GM21737 (cell line): ENCODE measurements around the gene KLF17.
"Not testable (repeated sequence)": the region's sequence is repeated elsewhere in the genome, so short reads cannot be mapped to it uniquely, and the experiment has no call there.

Experiments
- ATAC-seq: cut with Tn5 transposase; IDR thresholded peaks from one replicate; pipeline ENCODE4 v1.9.1; 2021; ENCODE audit warnings: mild to moderate bottlenecking, moderate library complexity; ENCODE audit not compliant: unreplicated experiment

Gene KLF17

DNA sequence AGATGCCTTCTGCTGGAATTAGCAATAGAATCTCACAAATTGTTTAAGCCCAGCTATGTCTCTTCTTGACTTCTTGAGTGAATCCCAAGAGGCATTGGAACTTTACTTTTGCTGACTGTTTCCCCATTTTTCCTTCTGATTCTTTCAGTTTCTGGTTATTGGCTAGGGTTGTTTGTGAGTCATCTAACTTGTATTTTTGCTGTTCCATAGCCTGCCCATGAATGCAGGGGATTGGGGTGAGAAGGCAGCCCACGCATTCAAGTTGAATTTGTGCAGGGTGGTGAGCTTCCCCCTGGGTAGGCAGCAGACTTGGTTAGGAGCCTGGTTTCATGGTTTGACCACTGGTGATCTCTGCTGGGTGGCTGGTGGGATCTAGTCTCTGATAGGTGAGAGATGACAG is 10.4 kb upstream of the KLF17 start:
- no peak for ATAC-seq

DNA sequence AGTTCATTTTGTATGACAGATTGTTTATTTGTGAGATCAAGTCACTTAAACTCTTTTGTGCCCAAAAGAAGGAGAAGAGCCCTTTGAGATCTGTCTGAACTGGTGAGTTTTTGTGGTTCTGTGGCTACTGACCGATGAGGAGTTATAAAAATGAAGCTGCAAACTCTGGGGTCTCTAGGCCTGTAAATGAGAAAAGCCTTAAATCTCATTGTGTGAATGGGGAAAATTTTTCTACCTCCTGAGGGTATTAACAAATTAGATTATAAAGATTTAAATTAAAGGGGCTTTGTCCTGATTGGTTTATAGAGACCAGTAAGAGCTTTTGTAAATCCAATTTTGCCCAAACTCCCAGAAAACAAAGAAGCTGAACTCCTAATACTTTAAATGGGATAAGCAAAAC is 9.7 kb upstream of the KLF17 start:
- ATAC-seq = no peak

DNA sequence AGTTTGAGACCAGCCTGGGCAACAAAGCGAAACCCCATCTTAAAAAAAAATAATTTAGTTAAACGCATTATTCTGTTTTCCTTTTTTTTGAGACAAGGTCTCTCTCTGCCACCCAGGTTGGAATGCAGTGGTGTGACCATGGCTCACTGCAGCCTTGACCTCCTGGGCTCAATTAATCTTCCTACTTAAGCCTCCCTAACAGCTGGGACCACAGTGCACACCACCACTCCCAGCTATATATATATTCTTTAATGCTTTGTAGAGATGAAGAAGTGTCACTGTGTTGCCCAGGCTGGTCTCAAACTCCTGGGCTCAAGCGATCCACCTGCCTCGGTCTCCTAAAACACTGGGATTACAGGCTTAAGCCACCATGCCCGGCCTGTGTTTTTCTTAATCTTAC is 7.7 kb upstream of the KLF17 start:
- no peak for ATAC-seq

DNA sequence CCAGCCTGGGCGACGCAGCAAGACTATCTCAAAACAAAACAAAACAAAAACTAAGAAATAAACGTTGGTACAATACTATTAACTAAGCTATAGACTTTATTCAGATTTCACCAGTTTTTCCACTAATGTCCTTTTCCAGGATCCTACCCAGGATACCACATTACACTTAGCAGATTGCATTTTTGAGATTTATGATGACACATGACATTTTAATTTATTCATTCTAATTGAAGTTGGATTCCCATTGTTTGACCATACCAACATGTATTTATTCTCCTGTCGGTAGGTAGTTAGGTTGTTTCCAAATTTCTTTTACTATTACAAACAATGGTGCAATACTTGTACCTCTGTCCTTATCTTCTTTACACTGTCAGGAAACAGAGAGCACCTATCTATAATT is 6.8 kb upstream of the KLF17 start:
- ATAC-seq = no peak

DNA sequence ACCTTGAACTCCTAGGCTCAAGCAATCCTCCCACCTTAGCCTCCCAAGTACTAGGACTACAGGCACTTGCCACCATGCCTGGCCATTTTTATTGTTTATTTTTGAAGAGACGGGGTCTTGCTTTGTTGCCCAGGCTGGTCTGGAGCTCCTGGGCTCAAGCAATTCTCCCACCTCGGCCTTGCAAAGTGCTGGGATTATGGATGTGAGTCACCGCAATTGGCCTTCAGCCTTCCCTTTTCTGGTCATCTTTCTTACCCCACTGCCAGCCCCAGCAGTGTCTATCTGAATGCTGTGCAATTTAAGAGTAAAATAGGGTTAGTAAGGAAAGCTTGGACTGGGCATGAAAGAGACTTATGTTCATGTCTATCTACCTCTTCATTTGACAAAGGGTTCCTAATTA is 6.1 kb upstream of the KLF17 start:
- no peak for ATAC-seq

DNA sequence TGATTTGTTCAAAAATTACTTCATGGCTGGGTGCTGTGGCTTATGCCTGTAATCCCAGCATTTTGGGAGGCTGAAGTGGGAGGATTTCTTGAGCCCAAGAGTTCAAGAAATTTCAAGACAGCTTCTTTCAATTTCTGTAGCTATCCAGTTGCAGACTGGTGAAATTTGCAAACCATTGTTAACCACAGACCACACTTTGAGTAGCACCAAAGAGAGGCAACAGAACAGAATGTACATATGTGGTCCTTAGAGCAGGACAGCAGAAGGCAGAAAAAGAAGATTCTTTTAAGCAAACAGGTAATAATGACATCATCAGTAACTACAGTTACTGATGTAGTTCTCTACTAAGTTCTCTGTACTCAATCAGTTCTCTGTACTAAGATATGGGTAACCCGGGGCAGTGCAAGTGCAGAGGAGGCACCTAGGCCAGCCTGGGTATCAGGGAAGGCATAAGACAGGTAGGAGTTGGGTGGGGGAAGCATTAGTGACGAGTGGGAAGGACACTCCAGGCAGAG is 5.5 kb upstream of the KLF17 start:
- ATAC-seq = no peak

DNA sequence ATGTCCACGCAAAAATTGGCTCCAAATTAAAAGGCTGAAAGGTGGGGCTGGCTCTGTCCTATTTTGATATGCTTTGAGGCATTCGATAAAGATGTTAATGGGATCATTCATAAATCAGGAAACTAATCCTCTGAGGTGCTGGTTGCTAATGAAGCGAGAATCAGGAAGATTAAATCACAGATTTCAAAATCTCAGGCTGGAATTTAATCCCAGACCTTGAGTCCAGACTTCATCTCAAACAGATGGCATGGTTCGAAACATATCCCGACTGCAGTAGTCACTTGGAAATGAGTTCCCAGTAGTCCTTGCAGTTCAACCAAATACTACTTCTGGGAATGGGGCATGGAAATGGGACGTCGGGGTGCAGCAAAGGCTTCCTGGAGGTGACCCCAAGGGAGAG is 4.5 kb upstream of the KLF17 start:
- ATAC-seq = no peak

DNA sequence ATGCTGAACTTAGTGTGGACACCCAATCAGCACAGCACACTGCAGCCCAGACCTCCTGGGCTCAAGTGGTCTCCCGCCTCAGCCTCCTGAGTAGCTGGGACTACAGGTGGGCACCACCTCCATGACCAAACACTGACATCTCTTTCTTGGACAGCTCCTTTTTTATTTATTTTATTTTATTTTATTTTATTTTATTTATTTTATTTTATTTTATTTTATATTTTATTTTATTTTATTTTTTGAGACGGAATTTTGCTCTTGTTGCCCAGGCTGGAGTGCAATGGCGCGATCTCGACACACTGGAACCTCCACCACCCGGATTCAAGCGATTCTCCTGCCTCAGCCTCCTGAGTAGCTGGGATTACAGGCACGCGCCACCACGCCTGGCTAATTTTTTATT is 1.3 kb upstream of the KLF17 start:
- ATAC-seq = not testable (repeated sequence)

DNA sequence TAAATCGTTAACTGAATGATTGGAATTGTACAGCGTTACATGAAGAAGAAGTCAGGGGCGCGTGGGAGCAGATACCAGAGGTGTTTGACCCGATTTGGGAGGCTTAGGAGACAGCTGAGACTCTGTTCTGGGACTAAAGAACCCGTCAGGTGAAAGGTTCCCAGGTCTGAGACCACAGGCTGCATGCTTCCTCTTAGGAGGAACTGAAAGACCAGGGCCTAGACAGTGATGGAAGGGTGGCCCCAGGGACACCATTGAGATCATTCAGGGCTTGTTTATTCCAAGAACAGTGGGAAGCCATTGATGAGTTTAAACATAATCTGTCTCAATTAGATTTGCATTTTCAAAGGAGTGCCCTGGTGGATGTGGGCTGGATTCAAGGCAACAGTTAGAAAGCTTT is 904 bp downstream of the KLF17 start:
- ATAC-seq = no peak

DNA sequence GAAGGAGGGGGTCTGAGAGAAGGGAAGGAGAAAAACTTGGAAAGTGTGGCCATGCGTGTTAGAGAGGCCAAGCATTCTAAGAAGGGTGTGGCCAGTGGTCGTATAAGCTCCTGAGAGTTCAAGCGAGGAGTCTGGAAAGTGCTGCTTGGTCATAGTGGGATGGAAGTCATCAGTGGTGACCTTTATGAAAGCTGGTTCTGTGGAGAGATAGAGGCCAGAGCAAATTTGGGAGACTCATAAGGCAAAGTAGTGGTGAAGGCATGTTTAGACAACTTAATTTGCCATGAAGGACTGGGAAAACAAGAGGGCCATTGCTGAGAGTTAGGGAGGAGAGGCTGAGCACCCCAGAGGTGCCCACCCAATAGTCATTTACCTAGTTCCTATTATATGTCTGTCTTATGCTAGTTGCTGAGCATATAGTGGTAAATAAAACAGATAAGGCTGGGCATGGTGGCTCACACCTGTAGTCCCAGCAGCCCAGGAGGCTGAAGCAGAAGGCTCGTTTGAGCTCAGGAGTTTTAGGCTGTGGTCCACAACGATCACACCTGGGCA is 1.9 kb downstream of the KLF17 start:
- ATAC-seq = no peak

DNA sequence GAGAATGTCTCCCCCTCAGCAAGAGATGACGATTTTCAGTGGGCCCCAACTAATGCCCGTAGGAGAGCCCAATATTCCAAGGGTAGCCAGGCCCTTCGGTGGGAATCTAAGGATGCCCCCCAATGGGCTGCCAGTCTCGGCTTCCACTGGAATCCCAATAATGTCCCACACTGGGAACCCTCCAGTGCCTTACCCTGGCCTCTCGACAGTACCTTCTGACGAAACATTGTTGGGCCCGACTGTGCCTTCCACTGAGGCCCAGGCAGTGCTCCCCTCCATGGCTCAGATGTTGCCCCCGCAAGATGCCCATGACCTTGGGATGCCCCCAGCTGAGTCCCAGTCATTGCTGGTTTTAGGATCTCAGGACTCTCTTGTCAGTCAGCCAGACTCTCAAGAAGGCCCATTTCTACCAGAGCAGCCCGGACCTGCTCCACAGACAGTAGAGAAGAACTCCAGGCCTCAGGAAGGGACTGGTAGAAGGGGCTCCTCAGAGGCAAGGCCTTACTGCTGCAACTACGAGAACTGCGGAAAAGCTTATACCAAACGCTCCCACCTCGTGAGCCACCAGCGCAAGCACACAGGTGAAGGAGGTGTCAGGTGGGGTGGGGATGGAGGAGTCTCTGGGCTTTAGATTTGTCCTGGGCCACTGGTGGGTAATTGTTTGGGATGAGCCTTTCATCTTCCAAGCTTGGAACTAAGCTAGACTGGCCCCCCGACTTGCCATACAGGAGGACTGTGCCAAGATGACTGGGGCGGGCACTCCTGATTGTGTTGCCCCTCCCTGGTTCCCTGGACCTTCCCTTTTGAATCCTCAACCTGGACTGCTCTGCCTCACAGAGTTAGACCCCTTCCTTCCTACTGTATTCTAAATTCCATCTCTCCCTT is 11.2 kb downstream of the KLF17 start:
- ATAC-seq = no peak

DNA sequence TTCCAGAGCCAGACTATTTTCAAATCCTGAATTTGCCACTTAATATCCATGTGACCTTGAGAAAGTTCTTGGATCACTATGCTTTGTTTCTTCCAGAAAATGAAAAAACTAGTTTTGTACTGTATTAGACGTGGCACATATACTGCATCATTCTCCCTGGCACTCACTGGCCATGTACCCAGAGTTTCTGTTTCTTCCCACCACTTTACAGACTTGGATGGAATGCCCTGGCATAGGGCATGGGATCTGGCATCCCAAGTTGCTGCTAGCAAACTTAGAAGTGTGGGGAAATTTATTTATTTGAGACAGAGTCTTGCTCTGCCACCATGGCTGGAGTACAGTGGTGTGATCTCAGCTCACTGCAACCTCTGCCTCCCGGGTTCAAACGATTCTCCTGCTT is 12.8 kb downstream of the KLF17 start:
- no peak for ATAC-seq

DNA sequence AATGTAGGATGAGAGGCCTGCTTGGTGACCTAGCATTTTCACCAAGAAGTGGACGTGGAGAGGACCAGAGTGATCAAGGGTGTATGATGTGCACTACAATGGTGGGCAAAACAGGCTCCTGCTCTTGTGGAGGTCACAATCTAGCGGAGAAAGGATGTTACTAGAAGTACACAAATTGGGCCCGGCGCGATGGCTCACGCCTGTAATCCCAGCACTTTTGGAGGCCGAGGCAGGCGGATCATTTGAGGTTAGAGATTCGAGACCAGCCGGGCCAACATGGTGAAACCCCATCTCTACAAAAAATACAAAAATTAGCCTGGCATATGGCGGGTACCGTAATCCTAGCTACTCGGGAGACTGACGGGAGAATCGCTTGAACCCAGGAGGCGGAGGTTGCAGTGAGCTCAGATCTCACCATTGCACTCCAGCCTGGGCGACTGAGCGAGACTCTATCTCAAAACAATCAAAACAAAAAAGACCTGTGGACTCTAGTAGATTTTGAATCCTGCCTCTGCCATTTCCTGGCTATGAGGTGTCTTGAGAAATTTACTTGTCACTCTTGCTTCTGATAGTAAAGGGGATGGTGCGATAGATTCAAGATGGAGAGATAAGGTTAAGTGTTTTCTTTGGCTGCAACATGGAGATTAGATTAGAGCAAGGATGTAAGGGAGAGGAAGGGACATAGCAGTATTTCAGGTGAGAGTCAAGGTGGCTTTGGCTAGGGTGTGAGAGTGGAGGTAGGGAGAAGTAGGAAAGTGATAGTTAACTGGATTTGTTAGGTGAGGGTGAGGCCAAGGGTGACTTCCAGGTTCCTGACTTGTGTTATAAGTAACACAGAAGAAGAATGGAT is 15.7 kb downstream of the KLF17 start:
- ATAC-seq = no peak

DNA sequence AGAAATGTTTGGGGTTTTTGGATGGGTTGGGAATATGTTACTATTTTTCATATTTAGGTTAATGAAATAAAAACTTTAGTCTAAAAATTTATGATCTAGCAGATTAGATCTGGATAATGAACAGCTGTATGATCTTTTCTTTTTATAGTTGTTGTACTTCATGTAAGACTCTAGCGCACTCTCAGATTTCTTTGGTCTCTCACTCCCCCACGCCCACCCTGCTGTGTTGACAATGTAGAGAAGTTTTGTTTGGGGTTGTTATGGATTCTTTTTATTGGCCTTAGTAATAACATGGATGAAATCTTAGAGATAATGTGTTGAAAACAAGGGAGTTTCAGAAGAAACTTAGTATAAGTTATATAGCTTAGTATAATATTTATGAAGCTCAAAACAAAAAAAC is 17.3 kb downstream of the KLF17 start:
- no peak for ATAC-seq

DNA sequence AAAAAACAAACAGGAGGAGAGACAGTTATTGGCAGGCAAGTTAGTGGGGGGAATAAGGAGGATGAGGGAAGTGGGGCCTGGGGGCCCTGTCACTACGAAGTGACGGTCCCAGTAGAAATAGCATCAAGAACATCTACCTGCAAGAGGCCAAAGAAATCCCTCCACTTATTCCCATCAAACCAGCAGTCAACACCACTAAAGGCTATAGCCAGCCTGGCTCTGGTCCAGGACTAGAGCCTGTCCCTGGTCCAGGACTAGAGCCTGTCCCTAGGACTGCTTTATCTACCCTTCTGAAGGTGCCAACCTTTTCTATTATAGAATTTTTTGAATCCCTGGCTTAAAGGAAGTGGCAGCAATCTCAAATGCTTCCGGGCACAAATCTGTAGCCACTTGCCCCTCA is 19.6 kb downstream of the KLF17 start:
- ATAC-seq = no peak

DNA sequence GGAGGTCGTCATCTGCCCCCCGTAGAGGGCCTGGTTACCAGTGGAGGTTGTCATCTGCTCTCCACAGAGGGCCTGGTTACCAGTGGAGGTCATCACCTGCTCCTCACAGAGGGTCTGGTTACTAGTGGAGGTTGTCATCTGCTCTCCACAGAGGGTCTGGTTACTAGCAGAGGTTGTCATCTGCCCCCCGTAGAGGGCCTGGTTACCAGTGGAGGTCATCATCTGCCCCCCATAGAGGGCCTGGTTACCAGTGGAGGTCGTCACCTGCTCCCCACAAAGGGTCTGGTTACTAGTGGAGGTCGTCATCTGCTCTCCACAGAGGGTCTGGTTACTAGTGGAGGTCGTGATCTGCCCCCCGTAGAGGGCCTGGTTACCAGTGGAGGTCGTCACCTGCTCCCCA is 20.9 kb downstream of the KLF17 start:
- not testable (repeated sequence) for ATAC-seq

DNA sequence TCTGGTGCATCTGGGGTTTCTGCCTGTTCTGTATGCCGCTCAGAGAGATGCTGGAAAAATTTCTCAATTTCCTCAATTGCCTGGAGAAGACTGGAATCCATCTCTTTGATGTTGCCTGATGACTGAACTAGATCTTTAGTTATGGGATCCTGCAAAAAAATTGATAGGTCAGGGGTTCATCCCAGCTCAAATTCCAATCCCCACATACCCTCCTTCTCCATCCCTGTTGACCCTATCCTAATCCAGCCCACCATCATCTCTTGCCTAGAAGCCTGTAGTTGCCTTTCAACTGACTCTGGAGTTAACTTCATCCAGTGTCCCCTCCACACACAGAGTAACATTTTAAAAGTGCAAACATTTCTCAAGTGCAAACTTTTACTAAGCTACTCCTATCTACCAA is 22.9 kb downstream of the KLF17 start, which contains the start of gene KLF18:
KLF18 (minus strand) TSS at position 101 of the 400 bp plus-strand sequence; CDS start at position 101, 0 bp downstream.
- no peak for ATAC-seq

DNA sequence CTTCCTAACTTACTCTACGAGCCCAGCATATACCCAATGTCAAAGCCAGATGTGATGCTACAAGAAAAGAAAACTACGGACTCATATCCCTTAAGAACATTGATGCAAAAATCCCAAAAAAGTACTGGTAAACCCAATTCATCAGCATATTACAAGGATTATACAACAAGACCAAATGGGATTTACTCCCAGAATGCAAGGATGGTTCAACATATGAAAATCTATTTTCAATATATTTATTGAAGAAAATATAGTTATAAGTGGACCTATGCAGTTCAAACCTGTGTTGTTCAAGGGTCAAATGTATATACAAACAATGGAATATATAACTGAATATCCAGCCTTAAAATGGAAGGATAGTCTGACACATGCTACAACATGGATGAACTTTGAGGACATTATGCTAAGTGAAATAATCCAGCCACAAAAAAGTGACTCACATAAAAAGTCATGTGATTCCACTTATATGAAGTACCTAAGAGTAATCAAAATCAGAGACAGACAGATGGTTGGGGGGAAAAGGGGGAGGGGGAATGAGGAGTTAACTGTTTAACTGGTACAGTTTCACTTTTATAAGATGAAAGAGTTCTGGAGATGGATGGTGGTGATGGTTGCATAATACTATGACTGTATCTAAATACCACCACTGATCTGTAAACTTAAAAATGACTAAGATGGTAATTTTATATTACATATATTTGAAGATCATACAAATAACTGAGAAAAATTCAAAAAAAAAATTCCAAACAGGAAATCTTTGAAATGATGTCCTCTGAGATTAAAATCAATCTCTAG is 26.5 kb downstream of the KLF17 start:
- no peak for ATAC-seq

DNA sequence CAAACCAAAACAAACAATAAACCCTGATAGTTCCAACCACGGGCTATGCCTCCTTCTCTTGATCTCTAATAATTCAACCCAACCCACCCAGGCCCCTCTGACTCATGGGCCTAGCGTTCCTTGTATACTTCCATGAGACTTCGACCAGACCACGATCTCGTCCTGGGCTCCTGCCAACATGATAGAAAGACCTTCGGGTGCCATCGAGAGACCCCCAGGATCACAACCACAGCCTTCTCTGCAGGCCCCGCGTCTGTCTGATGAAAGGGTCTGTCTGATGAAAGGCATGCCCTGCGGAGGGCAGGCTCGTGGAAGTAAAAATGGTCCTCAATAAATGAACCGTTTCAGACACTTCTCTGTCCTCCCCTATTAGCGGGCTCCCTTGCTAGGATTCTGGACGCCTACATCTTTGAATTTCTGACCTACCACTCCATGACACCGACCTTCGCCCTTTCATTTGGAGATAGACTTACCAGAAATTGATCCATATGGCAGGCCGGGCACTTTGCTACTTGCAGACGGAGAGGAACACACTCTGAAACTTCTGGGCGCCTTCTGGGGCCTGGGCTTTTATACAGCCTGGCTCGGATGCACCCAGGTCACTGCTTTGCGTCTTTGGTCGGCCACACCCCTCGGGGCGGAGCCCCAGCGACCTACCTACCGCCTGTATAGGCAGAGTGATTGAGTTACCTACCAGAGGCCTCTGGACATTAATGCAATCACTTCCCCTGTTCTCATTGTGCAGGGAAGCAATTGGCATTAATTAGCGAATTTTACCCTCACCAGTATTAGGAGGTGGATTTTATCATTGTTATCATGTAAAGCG is 28.1 kb downstream of the KLF17 start:
- ATAC-seq = no peak

DNA sequence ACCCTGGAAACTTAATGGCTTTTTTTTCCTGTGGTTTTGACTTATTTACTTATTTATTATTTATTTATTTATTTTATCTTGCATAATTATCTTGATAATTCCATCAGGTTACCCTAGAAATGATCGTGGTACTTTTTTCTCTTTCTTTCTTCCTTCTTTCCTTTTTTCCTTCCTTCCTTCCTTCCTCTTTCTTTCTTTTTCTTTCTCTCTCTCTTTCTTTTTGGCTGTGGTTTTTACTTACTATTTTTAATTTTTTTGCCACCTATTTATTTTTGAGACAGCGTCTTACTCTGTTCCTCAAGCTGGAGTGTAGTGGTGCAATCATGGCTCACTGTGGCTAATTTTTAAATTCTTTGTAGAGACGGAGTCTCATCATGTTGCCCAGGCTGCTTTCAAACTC is 29.0 kb downstream of the KLF17 start:
- ATAC-seq = no peak
